Lower lobe of right lung (tissue), 2 donors: Measurements from ENCODE around the gene BIRC7. TPM values are rescaled to one million over a fixed set of nuclear protein-coding genes. Genes with fewer than 3 reads are reported as not detected.

Experiments used
- ATAC-seq, 2 donors: fragments of 200-7000 bp; cut with Tn5 transposase; one replicate each; pipeline ENCODE4 v1.9.1; 2020 to 2022; ENCODE audit warnings: mild to moderate bottlenecking in 2 of 2, moderate library complexity in 2 of 2
- DNase-seq: peaks from one replicate; pipeline ENCODE4 v3.0.0-alpha.2; 2020
- H3K27ac ChIP-seq: fragments of 200-600 bp; one replicate; pipeline ENCODE4 v1.8.0; 2022
- H3K27me3 ChIP-seq: fragments of 200-600 bp; one replicate; pipeline ENCODE4 v1.8.0; 2022; ENCODE audit warnings: low read depth
- H3K36me3 ChIP-seq: fragments of 200-600 bp; one replicate; pipeline ENCODE4 v1.8.0; 2022; ENCODE audit warnings: mild to moderate bottlenecking
- H3K4me1 ChIP-seq: fragments of 200-600 bp; one replicate; pipeline ENCODE4 v1.8.0; 2022
- H3K4me3 ChIP-seq: fragments of 200-600 bp; one replicate; pipeline ENCODE4 v1.8.0; 2022; ENCODE audit warnings: mild to moderate bottlenecking
- H3K9me3 ChIP-seq: fragments of 200-600 bp; one replicate; pipeline ENCODE4 v1.8.0; 2022
- CTCF ChIP-seq: fragments of 200-600 bp; IDR thresholded peaks from one replicate; pipeline ENCODE4 v1.8.0; 2022; ENCODE audit warnings: antibody characterized with exemption, mild to moderate bottlenecking
- intact Hi-C: fragments of 100-400 bp; cut with DNase I; formaldehyde crosslinking; loops from one replicate; pipeline ENCODE4 v1.11.0; 2022
- total RNA-seq: library from RNA; stranded (reverse); fragmentation: NEBNext Ultra II Directional; extraction: Animal tissue kit (Norgen Biotek cat#: 25700); gene quantifications from one replicate; pipeline ENCODE4 v1.2.1, GENCODE V29; 2021
- donor health status: DM: no; HTN: yes; CAD: no; lungs with severe emphysema.

The BIRC7 gene
- total RNA-seq, 1 donor from 2014 or later, result 15.9 TPM

DNA sequence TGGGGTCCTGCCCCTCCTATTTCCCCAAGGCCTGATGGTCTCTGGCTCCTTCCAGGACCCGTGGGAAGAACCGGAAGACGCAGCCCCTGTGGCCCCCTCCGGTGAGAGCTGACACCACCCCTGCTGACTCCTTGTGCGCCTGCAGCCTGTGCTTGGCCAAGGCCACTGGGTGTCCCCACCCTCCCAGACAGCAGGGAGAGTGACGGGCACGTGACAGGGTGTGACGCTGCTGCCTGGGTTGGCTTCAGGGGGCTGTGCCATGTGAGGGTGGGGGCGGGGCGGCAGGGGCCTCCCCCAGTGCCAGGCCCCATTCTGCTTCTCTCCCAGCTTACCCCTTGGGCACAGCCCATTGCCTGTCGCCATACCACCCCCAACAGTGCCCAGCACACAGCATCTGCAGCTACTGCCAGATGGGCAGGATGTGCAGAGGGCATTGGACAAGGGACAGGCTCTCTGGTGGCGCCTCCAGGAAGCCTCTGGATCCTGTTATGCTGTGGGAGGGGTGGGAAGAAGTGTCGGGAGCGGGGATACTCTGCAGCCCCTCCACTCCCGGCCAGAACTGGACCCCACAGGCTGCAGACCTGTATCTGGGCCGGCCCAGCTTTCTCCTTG, 2.9 kb downstream of the BIRC7 start:
- Histone ChIP-seq H3K27ac (no peak overlapping the region), H3K4me1 (no peaks in the 10 kb centered on the region), H3K36me3 (no peaks in the 10 kb centered on the region), H3K4me3 (no peak overlapping the region), H3K27me3 (peaks cover 47% of the 10 kb centered on the region), H3K9me3 (no peaks in the 10 kb centered on the region)
- intact Hi-C loops, result no loop called here
- TF ChIP-seq CTCF, result no peak
- ATAC-seq (no peak), DNase-seq (no peak)

- H3K36me3 ChIP-seq, result no peaks in the 10 kb centered on the region
- H3K9me3 ChIP-seq, result no peaks in the 10 kb centered on the region
- no peaks in the 10 kb centered on the region for H3K4me1 ChIP-seq
- H3K27me3 ChIP-seq, result peaks cover 43% of the 10 kb centered on the region
- DNase-seq (no peak), ATAC-seq (no peak)
- H3K4me3 ChIP-seq, result no peak overlapping the region
- intact Hi-C loops, result no loop called here
- no peak overlapping the region for H3K27ac ChIP-seq
- no peak for TF ChIP-seq CTCF
These were observed 3.7 kb downstream of the BIRC7 start for GRCh38 chr20:63239431-63239830.

DNA sequence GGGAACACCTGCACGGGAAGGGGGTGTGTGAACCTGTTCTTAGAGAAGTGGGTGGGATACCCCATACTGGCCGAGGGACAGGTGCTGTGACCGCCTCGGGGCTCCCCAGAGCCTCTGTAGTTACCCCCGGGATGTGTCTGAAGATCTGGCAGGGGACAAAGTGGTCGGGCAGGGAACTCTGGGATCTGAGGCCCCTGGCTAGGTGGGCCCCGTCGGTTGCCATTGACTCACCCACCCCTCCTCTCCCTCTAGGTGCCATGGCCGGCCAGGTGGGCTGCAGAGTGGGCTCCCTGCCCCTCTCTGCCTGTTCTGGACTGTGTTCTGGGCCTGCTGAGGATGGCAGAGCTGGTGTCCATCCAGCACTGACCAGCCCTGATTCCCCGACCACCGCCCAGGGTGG, 4.3 kb downstream of the BIRC7 start:
- no peak for TF ChIP-seq CTCF
- ATAC-seq, result no peak
- Histone ChIP-seq H3K27ac (no peak overlapping the region), H3K36me3 (no peaks in the 10 kb centered on the region), H3K27me3 (peaks cover 43% of the 10 kb centered on the region), H3K4me3 (no peak overlapping the region), H3K4me1 (no peaks in the 10 kb centered on the region), H3K9me3 (no peaks in the 10 kb centered on the region)
- intact Hi-C loops, result no loop called here
- no peak for DNase-seq

- no peak overlapping the region for H3K27ac ChIP-seq
- H3K4me3 ChIP-seq, result no peak overlapping the region
- TF ChIP-seq CTCF, result no peak
- no peak for ATAC-seq
- DNase-seq, result no peak
- H3K4me1 ChIP-seq, result no peaks in the 10 kb centered on the region
- intact Hi-C loops, result no loop called here
- H3K36me3 ChIP-seq, result no peaks in the 10 kb centered on the region
- H3K27me3 ChIP-seq, result peaks cover 41% of the 10 kb centered on the region
- no peaks in the 10 kb centered on the region for H3K9me3 ChIP-seq
These were observed 5.6 kb downstream of the BIRC7 start for GRCh38 chr20:63241272-63241671.

DNA sequence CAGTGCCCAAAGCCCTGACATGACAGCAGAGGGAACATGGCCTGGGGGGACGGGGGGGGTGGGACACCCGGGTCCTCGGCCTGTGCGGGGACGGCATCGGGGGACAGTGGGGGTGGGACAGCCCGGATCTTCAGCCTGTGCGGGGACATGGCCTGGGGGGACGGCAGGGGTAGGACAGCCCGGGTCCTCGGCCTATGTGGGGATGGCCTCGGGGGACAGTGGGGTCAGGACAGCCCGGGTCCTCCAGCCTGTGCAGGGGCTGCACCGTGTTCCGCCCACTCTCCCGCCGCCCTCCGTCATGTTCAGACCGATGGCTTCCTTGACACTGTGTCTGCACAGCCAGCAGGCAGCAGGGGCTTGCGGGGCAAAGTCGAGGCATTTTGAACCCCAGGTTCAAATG, 7.0 kb downstream of the BIRC7 start:
- no peaks in the 10 kb centered on the region for H3K9me3 ChIP-seq
- no peak overlapping the region for H3K4me3 ChIP-seq
- intact Hi-C loops, result no loop called here
- DNase-seq, result no peak
- H3K27ac ChIP-seq, result no peak overlapping the region
- no peak for ATAC-seq
- no peak for TF ChIP-seq CTCF
- H3K27me3 ChIP-seq, result peaks cover 41% of the 10 kb centered on the region
- no peaks in the 10 kb centered on the region for H3K4me1 ChIP-seq
- H3K36me3 ChIP-seq, result no peaks in the 10 kb centered on the region
